Esophagus squamous epithelium (tissue), 4 donors: ENCODE results near the gene NR4A3.

ENCODE experiments used
- CTCF ChIP-seq, 6 experiments: fragments of 450-650 bp in 4 of 6; fragments of 200-600 bp in 2 of 6; sonication (generic) in 2 of 6; IDR thresholded peaks; one replicate each; pipeline ENCODE4 v1.5.1; 2016 to 2019; ENCODE audit warnings: antibody characterized with exemption in 6 of 6, mild to moderate bottlenecking in 4 of 6, moderate library complexity in 4 of 6
- POLR2A ChIP-seq, 4 donors: fragments of 450-650 bp; IDR thresholded peaks; one replicate each; pipeline ENCODE4 v1.6.1; 2017; ENCODE audit warnings: antibody characterized with exemption in 4 of 4, mild to moderate bottlenecking in 4 of 4, moderate library complexity in 3 of 4

DNA sequence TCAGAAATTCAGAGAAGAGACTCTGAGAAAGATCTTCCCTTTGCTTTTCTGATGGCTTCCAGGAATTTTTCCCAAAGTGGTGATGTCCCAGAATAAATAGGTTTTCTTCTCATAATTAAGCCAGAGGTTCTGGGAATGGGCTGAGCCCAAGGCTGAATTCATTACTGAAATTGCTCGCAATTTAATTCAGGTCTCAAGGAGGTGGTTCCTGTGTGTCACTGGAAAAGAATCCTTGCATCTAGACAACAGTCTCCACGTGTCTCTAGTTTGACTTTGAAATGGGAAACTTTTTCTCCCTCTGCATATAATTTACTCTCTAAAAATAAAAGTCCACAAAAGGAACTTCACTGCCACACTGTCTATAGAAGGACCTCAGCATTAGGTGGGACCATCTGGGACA, 57.0 kb downstream of the NR4A3 start:
- TF ChIP-seq CTCF (IDR thresholded peaks at IDR 0.05) = no peak
- no peak for TF ChIP-seq POLR2A (IDR thresholded peaks at IDR 0.05)
